Endothelial cell (in vitro differentiated cells): ENCODE data around the gene STK4. TPM values are rescaled to one million over a fixed set of nuclear protein-coding genes. Genes with fewer than 3 reads are reported as not detected.

Experiments
- DNase-seq: peaks from one replicate; pipeline ENCODE4 v3.0.0; 2021; ENCODE audit warnings: low spot score
- H3K27ac Mint-ChIP-seq: one replicate; pipeline ENCODE4 v1.8.0; 2021; ENCODE audit warnings: mixed read lengths, inconsistent platforms; ENCODE audit not compliant: unreplicated experiment
- H3K27me3 Mint-ChIP-seq: one replicate; pipeline ENCODE4 v1.8.0; 2021; ENCODE audit warnings: mild to moderate bottlenecking, moderate library complexity, mixed read lengths, inconsistent platforms; ENCODE audit not compliant: unreplicated experiment
- H3K36me3 Mint-ChIP-seq: one replicate; pipeline ENCODE4 v1.8.0; 2021; ENCODE audit warnings: mild to moderate bottlenecking, low read depth, mixed read lengths, inconsistent platforms; ENCODE audit not compliant: unreplicated experiment
- H3K4me1 Mint-ChIP-seq: one replicate; pipeline ENCODE4 v1.8.0; 2021; ENCODE audit warnings: mild to moderate bottlenecking, mixed read lengths, inconsistent platforms; ENCODE audit not compliant: unreplicated experiment
- H3K4me3 Mint-ChIP-seq: one replicate; pipeline ENCODE4 v1.8.0; 2021; ENCODE audit warnings: mild to moderate bottlenecking, mixed read lengths, inconsistent platforms; ENCODE audit not compliant: unreplicated experiment
- H3K9me3 Mint-ChIP-seq: one replicate; pipeline ENCODE4 v1.8.0; 2021; ENCODE audit warnings: mixed read lengths, inconsistent platforms; ENCODE audit not compliant: unreplicated experiment
- CTCF ChIP-seq: fragments of 200-600 bp; sonication (generic); IDR thresholded peaks from one replicate; pipeline ENCODE4 v1.5.0; 2021; ENCODE audit warnings: antibody characterized with exemption; ENCODE audit not compliant: unreplicated experiment
- total RNA-seq: library from RNA; stranded (reverse); fragmentation: NEBNext Ultra II Directional; extraction: Animal tissue kit (Norgen Biotek cat#: 25700); gene quantifications from one replicate; pipeline ENCODE4 v1.2.1, GENCODE V29; 2021; ENCODE audit not compliant: unreplicated experiment

The STK4 gene
- total RNA-seq, 1 donor from 2014 or later = 34.1 TPM

- H3K9me3 Mint-ChIP-seq = no peaks in the 10 kb centered on the region
- H3K4me3 Mint-ChIP-seq = no peak overlapping the region
- TF ChIP-seq CTCF = no peak
- H3K27me3 Mint-ChIP-seq = no peaks in the 10 kb centered on the region
- DNase-seq = no peak
- no peaks in the 10 kb centered on the region for H3K36me3 Mint-ChIP-seq
- H3K4me1 Mint-ChIP-seq = peaks cover 4% of the 10 kb centered on the region
- no peak overlapping the region for H3K27ac Mint-ChIP-seq
Observed at GRCh38 chr20:45014671-45015415, 48.5 kb downstream of the STK4 start.

- H3K36me3 Mint-ChIP-seq = no peaks in the 10 kb centered on the region
- no peak overlapping the region for H3K4me3 Mint-ChIP-seq
- no peak for TF ChIP-seq CTCF
- no peak overlapping the region for H3K27ac Mint-ChIP-seq
- H3K4me1 Mint-ChIP-seq = peaks cover 4% of the 10 kb centered on the region
- no peaks in the 10 kb centered on the region for H3K27me3 Mint-ChIP-seq
- no peaks in the 10 kb centered on the region for H3K9me3 Mint-ChIP-seq
- DNase-seq = no peak
Observed at GRCh38 chr20:45016089-45016671, 49.9 kb downstream of the STK4 start.

- Mint-ChIP-seq H3K36me3 (no peaks in the 10 kb centered on the region), H3K4me1 (peaks cover 4% of the 10 kb centered on the region), H3K9me3 (no peaks in the 10 kb centered on the region), H3K4me3 (no peak overlapping the region), H3K27me3 (no peaks in the 10 kb centered on the region), H3K27ac (no peak overlapping the region)
- TF ChIP-seq CTCF = no peak
- no peak for DNase-seq
Observed at GRCh38 chr20:45017281-45017680, 51.0 kb downstream of the STK4 start.

GRCh38 chr20:45017857-45018256 lies 51.5 kb downstream of the STK4 start:
- Mint-ChIP-seq H3K9me3 (no peaks in the 10 kb centered on the region), H3K36me3 (no peaks in the 10 kb centered on the region), H3K4me3 (no peak overlapping the region), H3K27me3 (no peaks in the 10 kb centered on the region), H3K4me1 (peaks cover 4% of the 10 kb centered on the region), H3K27ac (no peak overlapping the region)
- TF ChIP-seq CTCF = no peak
- no peak for DNase-seq

GRCh38 chr20:45019027-45019761 lies 52.9 kb downstream of the STK4 start:
- H3K4me1 Mint-ChIP-seq = peaks cover 4% of the 10 kb centered on the region
- DNase-seq = no peak
- H3K27me3 Mint-ChIP-seq = no peaks in the 10 kb centered on the region
- H3K36me3 Mint-ChIP-seq = no peaks in the 10 kb centered on the region
- H3K27ac Mint-ChIP-seq = no peak overlapping the region
- H3K9me3 Mint-ChIP-seq = no peaks in the 10 kb centered on the region
- no peak overlapping the region for H3K4me3 Mint-ChIP-seq
- no peak for TF ChIP-seq CTCF
